IgD-negative memory B cell (primary cell): Measurements from ENCODE around the gene MXRA8. TPM values are rescaled to one million over a fixed set of nuclear protein-coding genes. Genes with fewer than 3 reads are reported as not detected.

Experiments
- H3K27ac Mint-ChIP-seq, 3 donors: one replicate each; pipeline ENCODE4 v1.8.0; 2020 to 2022; ENCODE audit warnings: mild to moderate bottlenecking in 3 of 3, mixed read lengths in 3 of 3, moderate library complexity in 1 of 3
- H3K27me3 Mint-ChIP-seq: one replicate; pipeline ENCODE4 v1.8.0; 2021; ENCODE audit warnings: mixed read lengths
- H3K36me3 Mint-ChIP-seq: one replicate; pipeline ENCODE4 v1.8.0; 2020; ENCODE audit warnings: mild to moderate bottlenecking, mixed read lengths
- H3K4me1 Mint-ChIP-seq, 3 donors: one replicate each; pipeline ENCODE4 v1.8.0; 2020 to 2022; ENCODE audit warnings: mixed read lengths in 3 of 3, mild to moderate bottlenecking in 1 of 3
- H3K4me3 Mint-ChIP-seq, 4 donors: one replicate each; pipeline ENCODE4 v1.8.0; 2020 to 2022; ENCODE audit warnings: mild to moderate bottlenecking in 4 of 4, mixed read lengths in 4 of 4, moderate library complexity in 3 of 4
- H3K9me3 Mint-ChIP-seq, 3 donors: one replicate each; pipeline ENCODE4 v1.8.0; 2020 to 2021; ENCODE audit warnings: mixed read lengths in 3 of 3, mild to moderate bottlenecking in 1 of 3
- polyA plus RNA-seq: library from polyadenylated mRNA; unstranded; fragments of 300-500 nt; fragmentation: Illumina TruSeq; gene quantifications from one replicate; pipeline ENCODE4 v1.2.3, GENCODE V29; 2021

Gene MXRA8
- polyA plus RNA-seq, 1 donor from 2014 or later = not detected

GRCh38 chr1:1304331-1305299 is 53.7 kb downstream of the MXRA8 start:
- Mint-ChIP-seq H3K9me3 (no peaks in the 10 kb centered on the region), H3K36me3 (no peaks in the 10 kb centered on the region), H3K4me1 (peaks cover 13 to 18% (median 18%) of the 10 kb centered on the region in 3 donors), H3K27ac (peak overlapping the region; percentile 84 to 95 (median 87)), H3K27me3 (no peaks in the 10 kb centered on the region), H3K4me3 (peak overlapping the region; percentile 87 to 96 (median 94))

GRCh38 chr1:1303736-1304135 is 54.6 kb downstream of the MXRA8 start:
- no peaks in the 10 kb centered on the region for H3K27me3 Mint-ChIP-seq
- H3K27ac Mint-ChIP-seq = no peak overlapping the region
- H3K4me1 Mint-ChIP-seq = peaks cover 13 to 18% (median 16%) of the 10 kb centered on the region in 3 donors
- no peaks in the 10 kb centered on the region for H3K9me3 Mint-ChIP-seq
- H3K4me3 Mint-ChIP-seq = no peak overlapping the region
- no peaks in the 10 kb centered on the region for H3K36me3 Mint-ChIP-seq

- H3K36me3 Mint-ChIP-seq = no peaks in the 10 kb centered on the region
- no peak overlapping the region for H3K4me3 Mint-ChIP-seq
- H3K9me3 Mint-ChIP-seq = no peaks in the 10 kb centered on the region
- H3K4me1 Mint-ChIP-seq = peaks cover 13 to 18% (median 16%) of the 10 kb centered on the region in 3 donors
- H3K27me3 Mint-ChIP-seq = no peaks in the 10 kb centered on the region
- no peak overlapping the region for H3K27ac Mint-ChIP-seq
Observed at GRCh38 chr1:1302951-1303509, 55.3 kb downstream of the MXRA8 start.

Other genes starting within 250 kb of the MXRA8 start
- gene C1orf159, start 242.5 kb downstream of the MXRA8 start, polyA plus RNA-seq = 7.9 TPM
- gene TTLL10, start 184.7 kb downstream of the MXRA8 start, polyA plus RNA-seq = not detected
- gene TNFRSF18, start 152.0 kb downstream of the MXRA8 start, polyA plus RNA-seq = 3.5 TPM
- not detected for gene TNFRSF4, start 144.4 kb downstream of the MXRA8 start, polyA plus RNA-seq
- 121 TPM for gene SDF4, start 126.6 kb downstream of the MXRA8 start, polyA plus RNA-seq
- 5.6 TPM for gene B3GALT6, start 126.3 kb downstream of the MXRA8 start, polyA plus RNA-seq
- gene C1QTNF12, start 111.8 kb downstream of the MXRA8 start, polyA plus RNA-seq = 0.88 TPM
- 74.3 TPM for gene UBE2J2, start 84.7 kb downstream of the MXRA8 start, polyA plus RNA-seq
- not detected for gene SCNN1D, start 78.1 kb downstream of the MXRA8 start, polyA plus RNA-seq
- 10.5 TPM for gene ACAP3, start 50.6 kb downstream of the MXRA8 start, polyA plus RNA-seq
- 21.0 TPM for gene PUSL1, start 50.0 kb downstream of the MXRA8 start, polyA plus RNA-seq
- gene INTS11, start 33.9 kb downstream of the MXRA8 start, polyA plus RNA-seq = 65.8 TPM
- 31.7 TPM for gene CPTP, start 33.8 kb downstream of the MXRA8 start, polyA plus RNA-seq
- 5.5 TPM for gene TAS1R3, start 27.3 kb downstream of the MXRA8 start, polyA plus RNA-seq
- 1.0 TPM for gene DVL1, start 9.1 kb downstream of the MXRA8 start, polyA plus RNA-seq
- gene AURKAIP1, start 16.7 kb upstream of the MXRA8 start, polyA plus RNA-seq = 177 TPM
- 39.8 TPM for gene CCNL2, start 40.8 kb upstream of the MXRA8 start, polyA plus RNA-seq
- gene MRPL20, start 48.7 kb upstream of the MXRA8 start, polyA plus RNA-seq = 144 TPM
- gene ANKRD65, start 62.7 kb upstream of the MXRA8 start, polyA plus RNA-seq = not detected
- not detected for gene VWA1, start 77.1 kb upstream of the MXRA8 start, polyA plus RNA-seq
- gene ATAD3C, start 91.1 kb upstream of the MXRA8 start, polyA plus RNA-seq = 6.2 TPM
- gene ATAD3B, start 113.2 kb upstream of the MXRA8 start, polyA plus RNA-seq = 10.8 TPM
- 12.8 TPM for gene ATAD3A, start 153.6 kb upstream of the MXRA8 start, polyA plus RNA-seq
- not detected for gene TMEM240, start 182.1 kb upstream of the MXRA8 start, polyA plus RNA-seq
- 176 TPM for gene SSU72, start 216.3 kb upstream of the MXRA8 start, polyA plus RNA-seq
- gene FNDC10, start 241.6 kb upstream of the MXRA8 start, polyA plus RNA-seq = not detected